ENCODE results near the gene ARID2. TPM values are rescaled to one million over a fixed set of nuclear protein-coding genes. Genes with fewer than 3 reads are reported as not detected.

The ARID2 gene
- polyA plus RNA-seq, 1 experiment: 18.5 TPM

DNA sequence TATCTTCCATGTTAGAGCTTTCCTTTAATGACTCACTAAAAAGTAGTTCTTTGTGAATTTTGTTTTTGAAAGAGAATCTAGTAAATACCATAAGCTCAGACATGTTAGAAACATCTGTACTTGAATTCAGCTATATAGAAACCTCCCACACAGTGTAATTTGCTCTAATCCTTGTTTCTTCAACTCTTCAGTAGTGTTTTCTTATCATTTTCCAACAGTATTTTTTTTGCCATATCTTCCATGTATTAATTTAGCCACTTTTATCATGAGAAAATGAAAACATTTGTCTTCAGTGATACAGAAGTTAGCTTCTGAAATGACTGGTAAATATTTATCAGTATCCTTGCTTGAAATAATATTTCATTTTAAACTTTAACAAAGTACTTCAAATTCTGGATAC, 73.6 kb downstream of the ARID2 start:
- TF ChIP-seq, protein P1, sequence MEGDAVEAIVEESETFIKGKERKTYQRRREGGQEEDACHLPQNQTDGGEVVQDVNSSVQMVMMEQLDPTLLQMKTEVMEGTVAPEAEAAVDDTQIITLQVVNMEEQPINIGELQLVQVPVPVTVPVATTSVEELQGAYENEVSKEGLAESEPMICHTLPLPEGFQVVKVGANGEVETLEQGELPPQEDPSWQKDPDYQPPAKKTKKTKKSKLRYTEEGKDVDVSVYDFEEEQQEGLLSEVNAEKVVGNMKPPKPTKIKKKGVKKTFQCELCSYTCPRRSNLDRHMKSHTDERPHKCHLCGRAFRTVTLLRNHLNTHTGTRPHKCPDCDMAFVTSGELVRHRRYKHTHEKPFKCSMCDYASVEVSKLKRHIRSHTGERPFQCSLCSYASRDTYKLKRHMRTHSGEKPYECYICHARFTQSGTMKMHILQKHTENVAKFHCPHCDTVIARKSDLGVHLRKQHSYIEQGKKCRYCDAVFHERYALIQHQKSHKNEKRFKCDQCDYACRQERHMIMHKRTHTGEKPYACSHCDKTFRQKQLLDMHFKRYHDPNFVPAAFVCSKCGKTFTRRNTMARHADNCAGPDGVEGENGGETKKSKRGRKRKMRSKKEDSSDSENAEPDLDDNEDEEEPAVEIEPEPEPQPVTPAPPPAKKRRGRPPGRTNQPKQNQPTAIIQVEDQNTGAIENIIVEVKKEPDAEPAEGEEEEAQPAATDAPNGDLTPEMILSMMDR (IDR thresholded peaks at IDR 0.05; ENCODE audit: low read depth, low read length): no peak
- ChIA-PET CTCF (no interaction called here), POLR2A (no interaction called here)
- Histone ChIP-seq H3K27me3 (ENCODE audit: control insufficient read depth, insufficient read depth, low read length) (no peaks in the 10 kb centered on the region), H3K9me3 (ENCODE audit: control insufficient read depth, insufficient read depth, low read length) (no peaks in the 10 kb centered on the region), H3K4me3 (ENCODE audit: low read depth, low read length) (no peak overlapping the region), H3K27ac (ENCODE audit: low read depth, low read length) (no peak overlapping the region)
- DNase-seq (ENCODE audit: low read depth, low spot score): no peak

DNA sequence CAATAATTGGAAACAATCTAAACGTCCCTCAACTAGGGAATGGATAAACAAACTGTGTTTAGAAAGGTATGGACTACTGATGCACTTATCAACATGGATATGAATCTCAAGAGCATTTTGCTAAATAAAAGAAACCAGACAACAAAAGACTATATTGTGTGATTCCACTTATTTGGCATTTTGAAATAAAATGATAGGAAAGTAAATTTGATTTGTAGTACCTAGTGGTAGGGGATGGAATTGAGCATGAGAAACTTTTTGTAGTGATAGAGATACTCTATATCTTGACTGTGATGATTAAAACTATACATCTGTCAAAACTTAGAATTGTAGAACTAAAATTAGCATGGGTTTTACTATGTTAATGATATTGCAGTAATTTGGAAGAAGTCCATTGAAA, 87.1 kb downstream of the ARID2 start:
- Histone ChIP-seq H3K27me3 (ENCODE audit: control insufficient read depth, insufficient read depth, low read length) (no peaks in the 10 kb centered on the region), H3K27ac (ENCODE audit: low read depth, low read length) (no peak overlapping the region), H3K9me3 (ENCODE audit: control insufficient read depth, insufficient read depth, low read length) (no peaks in the 10 kb centered on the region), H3K4me3 (ENCODE audit: low read depth, low read length) (no peak overlapping the region)
- TF ChIP-seq, protein P1 (IDR thresholded peaks at IDR 0.05; ENCODE audit: low read depth, low read length): no peak
- CTCF ChIA-PET: no interaction called here
- POLR2A ChIA-PET: no interaction called here
- DNase-seq (ENCODE audit: low read depth, low spot score): no peak

DNA sequence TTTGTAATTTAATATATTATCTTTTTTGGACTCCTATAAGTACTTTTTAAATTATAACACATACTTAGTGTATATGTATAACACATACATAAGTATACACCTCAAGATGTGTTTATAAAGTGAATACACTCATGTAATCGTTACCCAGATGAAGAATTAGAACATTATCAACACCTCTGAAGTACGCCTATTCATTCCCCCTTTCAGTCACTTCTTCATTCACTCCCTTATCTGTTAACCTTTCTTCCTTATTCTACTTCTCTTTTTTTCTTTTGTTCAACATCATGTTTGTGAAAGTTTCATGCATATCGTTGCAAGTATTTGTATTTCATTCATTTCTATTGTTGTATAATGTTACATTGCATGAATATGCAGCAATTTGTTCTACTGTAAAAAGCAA, 98.5 kb downstream of the ARID2 start:
- Histone ChIP-seq H3K9me3 (ENCODE audit: control insufficient read depth, insufficient read depth, low read length) (no peaks in the 10 kb centered on the region), H3K4me3 (ENCODE audit: low read depth, low read length) (no peak overlapping the region), H3K27ac (ENCODE audit: low read depth, low read length) (no peak overlapping the region), H3K27me3 (ENCODE audit: control insufficient read depth, insufficient read depth, low read length) (no peaks in the 10 kb centered on the region)
- POLR2A ChIA-PET: no interaction called here
- TF ChIP-seq, protein P1 (IDR thresholded peaks at IDR 0.05; ENCODE audit: low read depth, low read length): no peak
- DNase-seq (ENCODE audit: low read depth, low spot score): no peak
- CTCF ChIA-PET: no interaction called here

DNA sequence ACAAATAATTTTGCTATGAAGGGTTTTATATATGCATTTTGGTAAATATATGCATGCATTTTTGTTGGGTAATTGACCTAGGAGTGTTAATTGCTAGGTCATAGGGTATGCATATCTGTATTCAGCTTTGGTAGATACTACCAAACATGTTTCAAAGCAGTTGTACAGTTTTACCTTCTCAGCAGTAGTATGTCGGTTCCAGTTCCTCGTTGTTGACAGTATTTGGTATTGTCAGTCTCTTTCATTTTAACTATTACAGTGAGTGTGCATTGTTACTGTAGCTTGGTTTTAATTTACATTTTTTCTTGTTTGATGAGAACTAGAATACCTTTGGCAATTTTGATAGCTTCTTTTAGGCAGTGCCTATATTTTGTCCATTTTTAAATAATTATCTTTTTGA, 98.9 kb downstream of the ARID2 start:
- no peak overlapping the region for H3K4me3 ChIP-seq (ENCODE audit: low read depth, low read length)
- POLR2A ChIA-PET: no interaction called here
- TF ChIP-seq, protein P1 (IDR thresholded peaks at IDR 0.05; ENCODE audit: low read depth, low read length): no peak
- CTCF ChIA-PET: no interaction called here
- no peak for DNase-seq (ENCODE audit: low read depth, low spot score)
- no peaks in the 10 kb centered on the region for H3K27me3 ChIP-seq (ENCODE audit: control insufficient read depth, insufficient read depth, low read length)
- H3K27ac ChIP-seq (ENCODE audit: low read depth, low read length): no peak overlapping the region
- no peaks in the 10 kb centered on the region for H3K9me3 ChIP-seq (ENCODE audit: control insufficient read depth, insufficient read depth, low read length)

- no peaks in the 10 kb centered on the region for H3K27me3 ChIP-seq (ENCODE audit: control insufficient read depth, insufficient read depth, low read length)
- TF ChIP-seq, protein P1 (IDR thresholded peaks at IDR 0.05; ENCODE audit: low read depth, low read length): no peak
- H3K4me3 ChIP-seq (ENCODE audit: low read depth, low read length): no peak overlapping the region
- CTCF ChIA-PET: no interaction called here
- POLR2A ChIA-PET: no interaction called here
- DNase-seq (ENCODE audit: low read depth, low spot score): no peak
- H3K9me3 ChIP-seq (ENCODE audit: control insufficient read depth, insufficient read depth, low read length): no peaks in the 10 kb centered on the region
- no peak overlapping the region for H3K27ac ChIP-seq (ENCODE audit: low read depth, low read length)
Measured at GRCh38 chr12:45831590-45831989, 102.1 kb downstream of the ARID2 start.
